GM18502 (cell line): ENCODE measurements around the gene MT1F.
A peak's percentile ranks its signal among the peaks of the same experiment; 100 is the strongest.
"Not testable (repeated sequence)": the region's sequence is repeated elsewhere in the genome, so short reads cannot be mapped to it uniquely, and the experiment has no call there.

ENCODE experiments used
- ATAC-seq: cut with Tn5 transposase; IDR thresholded peaks from one replicate; pipeline ENCODE4 v1.9.1; 2021; ENCODE audit warnings: mild to moderate bottlenecking; ENCODE audit not compliant: unreplicated experiment, poor library complexity

Gene MT1F

DNA sequence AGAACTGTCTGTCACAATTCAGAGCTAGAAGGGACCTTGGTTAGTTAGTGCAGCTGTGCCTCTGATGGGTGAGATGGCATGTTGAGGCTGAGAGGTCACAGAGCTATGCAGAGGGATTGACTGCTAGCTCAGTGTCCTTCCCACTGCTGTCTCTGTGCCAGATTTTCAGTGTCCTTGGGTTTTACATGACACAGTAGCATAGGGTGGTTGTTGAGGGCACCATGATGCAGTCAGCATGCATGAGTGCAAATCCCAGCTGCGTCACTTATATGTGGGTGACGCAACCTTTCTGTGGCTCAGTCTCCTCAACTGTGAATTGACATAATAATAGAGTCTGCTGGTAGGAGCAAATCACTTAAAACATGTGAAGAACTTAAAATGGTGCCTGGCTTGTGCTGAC, 16.6 kb upstream of the MT1F start:
- no peak for ATAC-seq

DNA sequence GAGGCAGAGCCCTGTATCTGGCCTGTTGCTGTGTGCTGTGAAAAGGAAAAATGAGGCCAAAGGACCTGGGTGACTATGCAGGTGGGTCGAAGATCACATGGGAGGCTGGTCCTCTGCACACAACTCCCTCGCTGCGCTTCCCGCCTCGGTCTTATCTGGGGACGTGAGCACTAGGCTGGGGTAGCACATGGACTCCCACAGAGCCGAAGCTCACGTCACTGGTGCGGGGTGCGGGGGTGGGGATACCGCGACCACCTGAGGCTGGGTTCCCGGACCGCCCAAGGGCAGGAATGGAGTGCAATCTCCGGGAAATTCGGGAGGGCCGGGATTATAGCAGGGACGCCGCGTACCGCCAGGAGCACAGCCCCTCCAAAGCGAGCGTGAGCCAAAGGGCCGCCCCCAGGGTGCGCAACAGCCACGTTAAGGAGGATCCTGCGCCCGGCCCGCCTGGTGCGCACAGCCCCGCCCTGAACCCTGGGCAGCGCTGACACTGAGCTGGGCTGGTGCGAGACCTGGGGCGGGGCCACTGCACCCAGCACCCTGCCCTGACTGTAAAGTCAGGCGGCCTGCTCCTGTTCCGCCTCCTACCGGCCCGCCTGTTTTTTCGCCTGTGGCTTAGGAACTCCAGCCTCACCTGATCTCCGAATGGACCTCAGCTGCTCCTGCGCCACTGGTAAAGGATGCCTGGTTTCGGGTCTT, 14.5 kb upstream of the MT1F start:
- ATAC-seq: peak; percentile 64

DNA sequence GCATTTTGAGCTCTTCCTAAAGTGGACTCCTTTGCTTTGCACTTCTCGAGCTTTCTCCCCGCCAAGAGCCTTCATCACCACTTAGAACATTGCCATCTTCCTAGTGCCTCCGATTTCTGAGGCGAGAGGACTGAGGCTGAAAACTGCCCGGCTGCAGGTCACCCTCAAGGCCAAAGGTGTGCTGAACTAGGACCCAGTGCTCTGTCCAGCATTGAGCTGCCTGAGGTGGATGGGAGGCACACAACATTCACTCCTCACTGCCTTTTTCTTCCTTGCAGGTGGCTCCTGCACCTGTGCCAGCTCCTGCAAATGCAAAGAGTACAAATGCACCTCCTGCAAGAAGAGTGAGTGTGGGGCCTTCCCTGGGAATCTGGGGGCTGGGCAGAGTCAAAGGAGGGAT, 13.9 kb upstream of the MT1F start:
- no peak for ATAC-seq

DNA sequence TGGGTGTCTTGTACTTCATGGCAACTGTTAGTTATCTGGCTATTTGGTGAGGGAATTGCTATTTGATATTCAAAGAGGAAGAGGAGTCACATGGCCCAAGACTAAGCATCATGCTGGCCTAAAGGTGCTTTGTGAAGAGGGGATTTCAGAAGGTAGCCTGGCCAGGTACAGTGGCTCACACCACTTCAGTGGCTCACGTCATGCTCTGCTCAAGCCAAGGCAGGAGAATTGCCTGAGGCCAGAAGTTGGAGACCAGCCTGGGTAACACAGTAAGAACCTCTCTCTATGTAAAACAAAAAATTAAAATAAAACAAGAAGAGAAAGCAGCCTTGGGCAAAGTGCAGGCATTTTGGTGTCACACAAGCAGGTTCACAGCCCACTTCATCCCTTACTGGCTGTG, 12.4 kb upstream of the MT1F start:
- ATAC-seq: no peak

DNA sequence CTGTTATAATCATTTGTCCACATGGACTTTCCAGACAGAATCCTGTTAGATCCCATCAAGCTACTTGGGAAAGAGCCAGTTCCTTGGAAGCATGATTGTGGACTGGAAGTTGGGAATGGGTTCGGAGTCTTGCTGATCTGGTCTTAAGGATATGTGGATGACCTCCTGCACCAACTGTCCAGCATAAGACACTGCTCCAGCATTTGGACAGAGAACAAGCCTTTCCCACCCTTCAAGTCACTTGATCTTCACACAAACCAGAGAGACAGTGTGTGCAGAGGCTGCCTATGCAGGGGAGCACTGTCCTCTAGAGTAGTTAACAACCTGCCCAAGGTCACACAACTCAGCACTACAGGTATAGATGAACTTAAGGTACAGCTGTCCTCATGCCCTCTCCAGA, 11.9 kb upstream of the MT1F start:
- ATAC-seq: no peak

DNA sequence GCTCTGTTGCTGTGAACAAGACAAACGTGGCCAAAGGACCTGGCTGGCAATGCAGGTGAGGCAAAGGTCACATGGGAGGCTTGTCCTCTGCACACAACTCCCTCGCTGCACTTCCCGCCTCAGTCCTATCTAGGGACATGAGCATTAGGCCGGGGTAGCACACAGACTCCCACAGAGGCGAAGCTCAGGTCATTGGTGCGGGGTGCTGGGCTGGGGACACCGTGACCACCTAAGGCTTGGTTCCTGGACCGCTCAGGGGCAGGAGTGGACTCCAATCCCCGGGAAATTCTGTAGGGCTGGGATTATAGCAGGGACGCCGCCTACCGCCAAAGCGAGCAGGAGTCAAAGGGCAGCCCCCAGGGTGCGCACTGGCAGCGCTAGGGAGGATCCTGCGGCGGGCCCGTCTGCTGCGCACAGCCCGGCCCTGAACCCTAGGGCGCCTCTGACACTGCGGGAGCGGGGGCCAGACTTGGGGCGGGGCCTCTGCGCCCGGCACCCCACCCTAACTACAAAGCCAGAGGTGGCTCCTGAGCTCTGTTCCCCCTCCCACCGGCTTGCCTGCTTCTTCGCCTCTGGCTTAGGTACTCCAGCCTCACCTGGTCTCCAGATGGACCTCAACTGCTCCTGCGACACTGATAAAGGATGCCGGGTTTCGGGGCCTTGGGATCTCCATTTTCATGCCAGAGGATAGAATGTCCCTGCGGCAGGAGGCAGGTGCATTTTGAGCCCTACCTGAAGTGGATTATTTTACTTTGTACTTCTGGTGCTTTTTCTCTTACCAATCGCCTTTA, 9.9 kb upstream of the MT1F start:
- no peak for ATAC-seq

DNA sequence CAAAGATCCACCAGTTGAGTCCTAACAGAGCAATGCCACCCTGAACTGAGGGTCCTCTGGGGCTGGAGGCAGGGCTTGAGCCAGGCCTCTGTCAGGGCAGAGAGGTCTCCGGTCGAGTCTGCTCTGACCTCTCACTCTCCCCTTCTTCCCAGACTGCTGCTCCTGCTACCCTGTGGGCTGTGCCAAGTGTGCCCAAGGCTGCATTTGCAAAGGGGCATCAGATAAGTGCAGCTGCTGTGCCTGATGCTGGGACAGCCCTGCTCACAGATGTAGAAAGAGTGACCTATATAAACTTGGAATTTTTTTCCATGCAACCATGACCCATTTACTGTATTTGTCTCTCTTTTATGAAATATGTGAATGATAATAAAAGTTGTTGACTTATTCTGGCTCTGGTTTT, 8.5 kb upstream of the MT1F start:
- ATAC-seq: no peak

DNA sequence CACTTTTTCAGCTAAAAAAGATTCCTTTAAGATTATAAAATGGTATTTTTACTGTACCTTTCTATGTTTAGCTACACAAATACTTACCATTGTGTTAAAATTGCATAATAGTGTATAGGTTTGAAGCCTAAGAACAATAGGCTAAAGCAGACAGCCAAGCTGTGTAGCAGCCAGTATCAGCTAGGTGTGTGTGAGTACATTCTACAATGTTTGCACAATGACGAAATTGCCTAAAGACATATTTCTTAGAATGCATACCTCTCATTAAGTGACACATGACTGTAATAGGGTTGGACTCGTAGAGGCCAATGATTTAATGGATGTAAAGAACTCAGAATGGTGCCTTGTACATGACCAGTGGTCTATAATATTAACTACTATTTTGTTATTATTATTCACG, 7.9 kb upstream of the MT1F start:
- no peak for ATAC-seq

DNA sequence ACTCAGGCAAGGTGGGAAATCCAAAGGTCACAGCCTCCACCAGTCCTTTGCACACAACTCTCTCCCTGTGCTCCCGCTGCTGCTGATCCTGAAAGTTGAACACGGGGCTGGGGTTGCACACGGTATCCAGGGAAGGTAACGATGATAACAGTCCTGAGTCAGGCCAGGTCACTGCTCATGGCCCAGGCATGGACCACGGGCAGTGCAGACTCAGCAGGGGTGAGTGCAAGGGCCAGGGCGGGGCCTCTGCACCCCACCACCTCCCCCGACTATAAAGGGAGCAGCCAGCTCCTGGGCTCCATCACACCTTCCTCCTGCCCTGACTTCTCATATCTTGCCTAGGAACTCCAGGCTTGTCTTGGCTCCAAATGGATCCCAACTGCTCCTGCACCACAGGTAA, 6.2 kb upstream of the MT1F start, which contains the start of gene MT1B:
Gene MT1B, plus strand, starts transcription at position 301 of the 400 bp plus-strand sequence. Its CDS starts 68 bp downstream, at position 369.
- ATAC-seq: no peak

DNA sequence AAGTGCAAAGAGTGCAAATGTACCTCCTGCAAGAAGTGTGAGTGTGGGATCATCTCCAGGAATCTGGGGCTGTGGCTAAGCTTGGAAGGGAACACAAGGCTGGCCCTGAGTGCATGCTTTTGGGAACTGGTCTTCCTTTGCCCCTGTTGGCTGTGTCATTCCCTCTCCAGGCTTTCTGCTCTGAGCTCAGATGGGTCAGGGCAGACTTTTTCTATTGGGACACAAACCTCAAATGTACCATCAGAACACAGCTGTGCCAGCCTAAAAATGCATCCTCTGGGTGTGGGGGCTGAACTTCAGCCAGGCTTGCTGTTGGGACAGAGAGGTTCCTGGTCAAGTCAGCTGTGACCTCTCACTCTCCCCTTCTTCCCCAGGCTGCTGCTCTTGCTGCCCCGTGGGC, 5.2 kb upstream of the MT1F start:
- ATAC-seq: no peak

DNA sequence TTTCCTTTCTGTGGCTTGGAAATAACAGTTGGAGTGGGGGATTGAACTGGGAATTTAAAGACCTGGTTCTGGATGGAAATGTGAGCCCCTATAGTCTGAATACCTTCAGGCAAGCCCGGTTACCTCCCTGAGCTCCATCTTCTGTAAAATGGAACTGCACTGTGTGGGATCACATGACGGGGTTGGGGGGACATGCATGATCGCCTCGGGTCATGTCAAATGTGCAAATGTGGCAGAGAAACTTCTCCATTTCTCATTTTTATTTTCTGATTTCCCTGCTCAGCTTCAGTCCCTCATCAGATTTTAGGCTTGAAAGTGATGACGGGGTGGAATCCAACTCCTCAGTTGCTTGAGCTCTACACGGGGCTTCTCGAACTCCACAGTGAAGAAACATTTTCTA, 4.5 kb upstream of the MT1F start:
- no peak for ATAC-seq

DNA sequence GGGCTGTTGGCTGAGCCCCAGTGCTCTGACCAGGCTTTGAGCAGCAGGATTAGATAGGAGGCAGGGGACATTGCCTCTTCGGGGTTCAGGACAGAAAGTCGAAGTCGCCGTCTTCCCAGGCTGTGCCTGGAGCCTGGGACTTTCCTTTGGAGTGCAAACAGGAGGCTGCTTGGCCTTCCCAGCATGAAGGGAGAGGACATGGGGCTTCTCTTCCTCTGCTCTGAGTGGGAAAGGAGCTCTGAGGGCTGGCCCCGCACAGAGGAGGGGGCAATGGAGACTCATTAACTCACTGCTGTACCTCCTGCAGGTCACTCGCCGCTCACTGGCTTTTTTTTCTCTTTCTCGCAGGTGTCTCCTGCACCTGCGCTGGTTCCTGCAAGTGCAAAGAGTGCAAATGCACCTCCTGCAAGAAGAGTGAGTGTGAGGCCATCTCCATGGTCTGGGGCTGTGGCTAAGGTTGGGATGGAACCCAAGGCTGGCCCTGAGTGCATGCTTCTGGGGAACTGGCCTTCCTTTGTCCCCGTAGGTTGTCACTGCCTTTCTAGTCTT, 642 bp downstream of the MT1F start:
- no peak for ATAC-seq

DNA sequence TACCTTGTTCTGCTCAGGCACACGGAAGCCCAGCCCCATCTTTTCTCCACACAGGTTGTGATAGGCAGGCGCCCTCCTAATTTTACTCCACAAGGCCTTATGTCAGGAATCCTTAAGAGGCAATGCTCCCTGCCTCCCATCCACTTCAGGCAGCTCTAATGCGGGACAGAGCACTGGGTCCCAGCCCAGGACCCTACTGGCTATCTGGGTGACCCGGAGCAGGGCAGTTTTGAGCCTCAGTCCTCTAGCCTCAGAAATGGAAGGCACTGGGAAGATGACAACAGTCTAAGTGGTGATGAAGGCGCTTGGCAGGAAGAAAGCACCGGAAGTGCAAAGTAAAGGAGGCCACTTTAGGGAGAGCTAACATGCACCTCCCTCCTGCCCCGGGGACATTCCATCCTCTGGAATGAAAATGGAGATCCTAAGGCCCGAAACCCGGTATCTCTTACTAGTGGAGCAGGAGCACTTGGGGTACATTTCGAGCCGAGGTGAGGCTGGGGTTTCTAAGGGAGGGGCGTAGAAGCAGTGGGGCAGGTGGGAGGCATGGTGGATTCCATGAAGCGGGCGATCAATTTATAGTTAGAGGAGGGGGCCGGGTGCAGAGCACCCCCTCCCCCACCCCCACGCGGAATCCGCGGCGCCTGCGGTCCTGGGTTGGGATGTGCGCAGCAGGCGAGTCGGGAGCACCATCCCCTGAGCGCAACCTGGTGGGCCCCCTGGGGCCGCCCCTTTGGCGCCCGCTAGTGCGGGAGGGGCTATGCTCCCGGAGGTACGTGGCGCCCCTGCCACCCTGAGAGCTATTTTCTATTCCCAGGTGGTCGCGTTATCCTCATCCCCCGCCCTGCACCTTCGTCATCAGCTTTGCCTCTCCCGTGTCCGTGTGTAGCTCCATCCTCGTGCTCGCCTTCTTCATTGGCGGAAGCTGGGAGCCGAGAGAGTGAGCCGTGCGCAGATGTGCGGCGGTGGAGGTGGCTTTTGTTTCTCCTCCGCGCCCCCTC, 4.9 kb downstream of the MT1F start:
- ATAC-seq: no peak

DNA sequence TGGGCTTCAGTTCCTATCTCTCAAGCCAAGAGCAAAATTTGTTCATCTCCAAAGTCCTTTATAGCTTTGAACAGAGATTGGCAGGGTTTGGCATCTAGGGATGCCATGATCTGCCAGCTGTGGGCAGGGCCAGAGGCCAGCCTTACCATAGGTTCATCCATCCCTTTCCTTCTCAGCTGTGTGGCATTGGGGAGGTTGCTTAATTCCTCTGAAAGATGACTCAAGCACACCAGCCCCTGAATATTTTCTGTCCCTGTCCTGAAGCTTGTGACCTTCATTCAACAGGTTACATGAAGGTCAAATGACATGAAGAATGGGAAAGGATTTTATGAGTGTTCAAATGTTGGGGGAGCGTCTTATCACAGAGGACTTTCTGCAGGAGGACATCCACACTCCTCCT, 6.7 kb downstream of the MT1F start:
- ATAC-seq: no peak

DNA sequence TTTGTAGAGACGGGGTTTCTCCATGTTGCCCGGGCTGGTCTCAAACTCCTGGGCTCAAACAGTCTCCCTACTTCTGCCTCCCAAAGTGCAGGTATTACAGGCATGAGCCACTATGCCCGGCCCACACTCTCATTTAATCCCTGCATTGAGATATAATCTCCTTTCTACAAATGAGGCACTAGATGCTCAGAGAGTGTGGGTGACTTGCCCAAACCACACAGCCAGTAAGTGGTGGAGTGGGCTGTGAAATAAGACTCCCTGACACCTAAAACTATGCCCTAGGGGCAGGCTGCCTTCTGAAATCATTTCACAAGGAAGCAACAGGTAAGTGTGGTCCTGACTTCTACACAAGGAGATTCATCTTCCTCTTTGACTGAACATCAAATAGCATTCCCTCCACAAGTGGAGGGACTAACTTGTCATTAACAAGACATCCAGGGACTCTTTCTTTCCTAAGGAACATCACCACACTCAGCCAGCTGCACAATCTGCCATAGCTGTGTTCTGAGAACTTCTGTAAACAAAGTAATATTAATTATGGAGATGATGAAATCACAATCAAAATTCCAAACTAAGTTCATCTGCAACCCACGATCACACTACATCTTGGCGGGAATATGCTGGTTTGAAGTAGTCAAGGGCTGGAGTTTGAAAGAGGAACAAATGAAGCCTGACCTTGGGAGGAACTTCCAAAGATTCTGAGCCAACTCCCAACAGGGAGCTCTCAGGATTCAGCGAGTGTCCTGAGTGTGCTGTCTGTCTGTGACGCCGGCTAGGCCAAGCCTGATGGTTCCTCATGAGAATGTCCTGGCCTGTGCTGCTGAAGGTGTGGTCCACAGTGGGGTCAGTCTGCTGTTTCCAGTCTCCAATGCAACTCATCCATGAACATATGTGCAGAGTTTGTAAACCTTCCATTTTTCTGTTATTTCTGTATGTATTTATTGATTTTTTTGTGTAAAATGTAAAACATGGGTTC, 7.8 kb downstream of the MT1F start:
- not testable (repeated sequence) for ATAC-seq

DNA sequence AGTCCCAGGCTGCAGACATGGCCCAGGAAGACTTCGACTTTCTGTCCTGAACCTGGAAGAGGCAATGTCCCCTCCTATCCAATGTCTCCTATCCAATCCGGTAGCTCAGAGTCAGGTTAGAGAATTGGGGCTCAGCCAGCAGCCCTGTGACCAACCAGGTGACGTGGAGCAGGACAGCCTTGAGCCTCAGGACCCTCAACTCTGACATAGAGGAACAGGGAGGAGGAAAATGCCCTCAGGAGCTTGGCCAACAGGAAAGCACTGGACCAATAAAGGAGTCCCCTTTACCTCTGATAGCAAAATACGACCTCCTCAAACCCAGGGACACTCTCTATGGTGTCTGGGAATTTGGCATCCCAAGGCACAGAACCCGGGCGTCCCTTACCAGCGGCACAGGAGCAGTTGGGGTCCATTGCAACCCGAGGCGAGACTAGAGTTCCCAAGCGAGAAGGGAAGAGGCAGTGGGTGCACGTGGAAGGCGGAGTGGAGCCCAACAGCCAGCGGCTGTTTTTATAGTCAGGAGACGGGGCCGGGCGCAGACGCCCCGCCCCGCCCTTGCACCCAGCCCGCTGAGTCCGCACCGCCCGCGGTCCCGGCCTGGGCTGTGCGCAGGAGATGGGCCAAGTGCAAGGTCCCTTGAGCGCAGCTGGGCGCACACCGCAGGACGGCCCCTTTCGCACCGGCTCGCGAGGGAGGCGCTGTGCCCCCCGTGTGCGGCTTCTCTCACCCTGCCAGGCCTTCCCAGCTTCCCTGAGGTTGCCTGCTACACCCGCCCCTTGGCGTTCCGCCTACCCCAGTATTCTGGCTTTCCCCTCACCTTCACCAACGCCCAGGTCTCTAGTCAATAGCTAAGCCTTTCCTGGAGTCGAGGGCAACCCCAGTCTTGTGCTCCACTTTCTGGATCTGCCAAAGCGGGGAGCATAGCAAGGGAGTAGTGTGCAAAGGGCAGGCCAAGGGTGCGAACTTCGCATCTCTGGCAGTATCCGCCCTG, 10.1 kb downstream of the MT1F start, which contains the start of gene MT1G:
Gene MT1G, minus strand, starts transcription at position 485 of the 991 bp plus-strand sequence. Its CDS starts 72 bp downstream, at position 413.
- no peak for ATAC-seq

DNA sequence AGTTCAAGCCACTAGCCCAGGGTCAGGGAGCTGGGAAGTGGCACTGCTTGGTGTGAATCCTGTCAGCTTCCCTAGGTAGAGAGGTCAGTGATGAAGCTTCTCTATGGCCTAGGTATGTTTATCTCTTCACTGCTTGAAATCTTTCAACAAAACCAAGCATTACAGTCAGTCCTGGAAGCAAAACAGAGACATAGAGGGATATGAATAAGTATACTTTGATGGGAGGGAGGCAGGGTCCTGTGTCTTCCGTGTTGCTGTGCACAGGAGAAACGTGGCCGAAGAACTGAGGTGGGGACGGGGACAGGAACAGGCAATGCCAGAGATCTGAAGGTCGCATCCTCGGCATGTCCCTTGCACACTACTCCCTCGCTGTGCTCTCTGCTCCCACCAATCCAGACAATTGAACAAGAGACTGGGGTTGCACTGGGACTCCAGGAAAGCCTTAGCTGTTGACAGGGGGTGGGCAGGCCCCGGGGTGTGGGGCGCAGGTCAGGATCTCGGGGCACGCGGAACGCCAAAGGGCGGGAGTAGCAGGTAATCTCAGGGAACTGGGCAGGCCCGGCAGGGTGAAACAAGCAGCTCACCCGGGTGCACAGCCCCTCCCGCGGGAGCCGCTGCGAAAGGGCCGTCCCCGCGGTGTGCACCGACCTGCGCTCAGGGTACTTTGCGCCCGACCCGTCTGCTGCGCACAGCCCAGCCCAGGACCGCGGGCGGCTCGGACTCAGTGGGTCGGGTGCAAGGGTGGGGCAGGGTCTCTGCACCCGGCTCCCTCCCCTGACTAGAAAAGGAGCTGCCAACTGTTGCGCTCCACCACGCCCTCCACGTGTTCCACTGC, 11.5 kb downstream of the MT1F start, which contains the start of gene MT1H:
Gene MT1H, plus strand, starts transcription at position 810 of the 835 bp plus-strand sequence. CDS start 71 bp downstream, outside the sequence.
- no peak for ATAC-seq
